Stimulated activated naive CD4-positive, alpha-beta T cell treated with Interleukin-2 at 50 U/mL for 16 hours (primary cell): ENCODE data around the gene SMG7.
A peak's percentile ranks its signal among the peaks of the same experiment; 100 is the strongest.

ENCODE experiments used
- DNase-seq: peaks from one replicate; lab custom pipeline; 2025; lab: John Stamatoyannopoulos, UW

SMG7 gene

GRCh38 chr1:183467687-183468086, 4.6 kb upstream of the SMG7 start:
- DNase-seq: no peak

- DNase-seq: peak; percentile 92
Measured at GRCh38 chr1:183470147-183470960, 1.9 kb upstream of the SMG7 start.

- DNase-seq: peak; percentile 79
Measured at GRCh38 chr1:183470961-183471742, 1.1 kb upstream of the SMG7 start.

- DNase-seq: peak; percentile 99
Measured at GRCh38 chr1:183471743-183472487, 384 bp upstream of the SMG7 start.

- no peak for DNase-seq
Measured at GRCh38 chr1:183473217-183473536, 878 bp downstream of the SMG7 start.

- no peak for DNase-seq
Measured at GRCh38 chr1:183476081-183476480, 3.8 kb downstream of the SMG7 start.

GRCh38 chr1:183477986-183478781, 5.9 kb downstream of the SMG7 start:
- no peak for DNase-seq

GRCh38 chr1:183480971-183481441, 8.7 kb downstream of the SMG7 start:
- no peak for DNase-seq

GRCh38 chr1:183483224-183483623, 10.9 kb downstream of the SMG7 start:
- DNase-seq: no peak

- no peak for DNase-seq
Measured at GRCh38 chr1:183484254-183484653, 12.0 kb downstream of the SMG7 start.

GRCh38 chr1:183484851-183485250, 12.6 kb downstream of the SMG7 start:
- DNase-seq: no peak

GRCh38 chr1:183487674-183488442, 15.6 kb downstream of the SMG7 start:
- DNase-seq: no peak

- no peak for DNase-seq
Measured at GRCh38 chr1:183490932-183491331, 18.6 kb downstream of the SMG7 start.

- DNase-seq: no peak
Measured at GRCh38 chr1:183493540-183494245, 21.4 kb downstream of the SMG7 start.

- no peak for DNase-seq
Measured at GRCh38 chr1:183495420-183495819, 23.1 kb downstream of the SMG7 start.

- no peak for DNase-seq
Measured at GRCh38 chr1:183497218-183497617, 24.9 kb downstream of the SMG7 start.

GRCh38 chr1:183498342-183498991, 26.2 kb downstream of the SMG7 start:
- no peak for DNase-seq

GRCh38 chr1:183505454-183506089, 33.3 kb downstream of the SMG7 start:
- DNase-seq: no peak

- no peak for DNase-seq
Measured at GRCh38 chr1:183506561-183506960, 34.3 kb downstream of the SMG7 start.
